ENCODE data around the gene SORL1. TPM values are rescaled to one million over a fixed set of nuclear protein-coding genes. Genes with fewer than 3 reads are reported as not detected.

Gene SORL1
- total RNA-seq, 4 donors from 2014 or later, result 7.3 to 18.8 (median 12.3) TPM

- no peak overlapping the region for H3K27ac ChIP-seq
- H3K4me3 ChIP-seq, result no peak overlapping the region
- DNase-seq (ENCODE audit: low spot score in 2 of 2), result no peak
- 79 to 83% methylated on average over 8 of the region's 8 CpGs for WGBS, 2 donors
- H3K27me3 ChIP-seq, result no peaks in the 10 kb centered on the region
- TF ChIP-seq, protein P1, sequence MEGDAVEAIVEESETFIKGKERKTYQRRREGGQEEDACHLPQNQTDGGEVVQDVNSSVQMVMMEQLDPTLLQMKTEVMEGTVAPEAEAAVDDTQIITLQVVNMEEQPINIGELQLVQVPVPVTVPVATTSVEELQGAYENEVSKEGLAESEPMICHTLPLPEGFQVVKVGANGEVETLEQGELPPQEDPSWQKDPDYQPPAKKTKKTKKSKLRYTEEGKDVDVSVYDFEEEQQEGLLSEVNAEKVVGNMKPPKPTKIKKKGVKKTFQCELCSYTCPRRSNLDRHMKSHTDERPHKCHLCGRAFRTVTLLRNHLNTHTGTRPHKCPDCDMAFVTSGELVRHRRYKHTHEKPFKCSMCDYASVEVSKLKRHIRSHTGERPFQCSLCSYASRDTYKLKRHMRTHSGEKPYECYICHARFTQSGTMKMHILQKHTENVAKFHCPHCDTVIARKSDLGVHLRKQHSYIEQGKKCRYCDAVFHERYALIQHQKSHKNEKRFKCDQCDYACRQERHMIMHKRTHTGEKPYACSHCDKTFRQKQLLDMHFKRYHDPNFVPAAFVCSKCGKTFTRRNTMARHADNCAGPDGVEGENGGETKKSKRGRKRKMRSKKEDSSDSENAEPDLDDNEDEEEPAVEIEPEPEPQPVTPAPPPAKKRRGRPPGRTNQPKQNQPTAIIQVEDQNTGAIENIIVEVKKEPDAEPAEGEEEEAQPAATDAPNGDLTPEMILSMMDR (IDR thresholded peaks at IDR 0.05), result no peak
- TF ChIP-seq EP300 (IDR thresholded peaks at IDR 0.05) (no peak), POLR2A (IDR thresholded peaks at IDR 0.05) (no peak)
- no peaks in the 10 kb centered on the region for H3K4me1 ChIP-seq
- H3K36me3 ChIP-seq, result no peaks in the 10 kb centered on the region
- no peaks in the 10 kb centered on the region for H3K9me3 ChIP-seq
Observed at GRCh38 chr11:121557348-121557747, 105.2 kb downstream of the SORL1 start.

DNA sequence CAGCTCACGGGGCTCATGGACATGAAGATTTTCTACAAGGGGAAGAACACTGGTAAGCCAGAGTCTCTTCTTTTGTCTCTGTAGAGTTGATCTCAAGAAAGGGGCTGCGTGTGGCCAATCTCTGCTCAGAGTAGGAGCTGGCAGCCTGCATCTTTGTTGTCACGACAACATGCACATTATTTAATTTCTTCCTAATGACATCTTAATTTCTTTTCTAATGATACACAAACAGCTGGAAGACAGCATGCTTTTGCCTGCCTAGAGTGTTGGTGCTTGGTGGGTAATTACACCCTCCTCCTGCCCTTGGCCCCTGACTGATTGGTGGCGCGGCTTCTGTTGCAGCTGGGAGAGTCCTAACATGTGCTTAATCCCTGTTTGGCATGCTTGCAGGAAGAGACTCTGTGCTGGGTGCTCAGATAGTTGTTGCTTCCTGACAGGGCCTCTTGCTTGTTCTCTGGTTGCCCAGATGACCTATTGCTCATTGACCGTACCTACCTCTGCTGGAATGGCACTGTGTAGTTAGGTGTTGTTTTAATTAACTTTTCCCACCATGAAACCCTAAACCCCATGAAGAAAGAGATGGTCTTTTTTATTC is 107.6 kb downstream of the SORL1 start:
- 88 to 92% methylated on average over 6 of the region's 6 CpGs for WGBS, 2 donors
- no peaks in the 10 kb centered on the region for H3K36me3 ChIP-seq
- no peaks in the 10 kb centered on the region for H3K4me1 ChIP-seq
- no peak overlapping the region for H3K27ac ChIP-seq
- H3K27me3 ChIP-seq, result no peaks in the 10 kb centered on the region
- TF ChIP-seq POLR2A (IDR thresholded peaks at IDR 0.05) (no peak), EP300 (IDR thresholded peaks at IDR 0.05) (no peak)
- TF ChIP-seq, protein P1 (IDR thresholded peaks at IDR 0.05), result no peak
- DNase-seq (ENCODE audit: low spot score in 2 of 2), result no peak
- no peak overlapping the region for H3K4me3 ChIP-seq
- no peaks in the 10 kb centered on the region for H3K9me3 ChIP-seq

- TF ChIP-seq, protein P1 (IDR thresholded peaks at IDR 0.05), result no peak
- TF ChIP-seq POLR2A (IDR thresholded peaks at IDR 0.05), result no peak
- no peak for TF ChIP-seq EP300 (IDR thresholded peaks at IDR 0.05)
- DNase-seq (ENCODE audit: low spot score in 2 of 2), result no peak
- Histone ChIP-seq H3K4me3 (no peak overlapping the region), H3K36me3 (no peaks in the 10 kb centered on the region), H3K27me3 (no peaks in the 10 kb centered on the region), H3K4me1 (no peaks in the 10 kb centered on the region), H3K27ac (no peak overlapping the region), H3K9me3 (no peaks in the 10 kb centered on the region)
Observed at GRCh38 chr11:121560236-121560635, 108.1 kb downstream of the SORL1 start.

GRCh38 chr11:121561240-121561639 is 109.1 kb downstream of the SORL1 start:
- no peak overlapping the region for H3K27ac ChIP-seq
- 86 to 93% methylated on average over 5 of the region's 5 CpGs for WGBS, 2 donors
- H3K4me3 ChIP-seq, result no peak overlapping the region
- no peaks in the 10 kb centered on the region for H3K4me1 ChIP-seq
- no peaks in the 10 kb centered on the region for H3K27me3 ChIP-seq
- H3K36me3 ChIP-seq, result no peaks in the 10 kb centered on the region
- no peak for DNase-seq (ENCODE audit: low spot score in 2 of 2)
- H3K9me3 ChIP-seq, result no peaks in the 10 kb centered on the region
- TF ChIP-seq EP300 (IDR thresholded peaks at IDR 0.05), result no peak
- TF ChIP-seq, protein P1 (IDR thresholded peaks at IDR 0.05), result no peak
- TF ChIP-seq POLR2A (IDR thresholded peaks at IDR 0.05), result no peak

DNA sequence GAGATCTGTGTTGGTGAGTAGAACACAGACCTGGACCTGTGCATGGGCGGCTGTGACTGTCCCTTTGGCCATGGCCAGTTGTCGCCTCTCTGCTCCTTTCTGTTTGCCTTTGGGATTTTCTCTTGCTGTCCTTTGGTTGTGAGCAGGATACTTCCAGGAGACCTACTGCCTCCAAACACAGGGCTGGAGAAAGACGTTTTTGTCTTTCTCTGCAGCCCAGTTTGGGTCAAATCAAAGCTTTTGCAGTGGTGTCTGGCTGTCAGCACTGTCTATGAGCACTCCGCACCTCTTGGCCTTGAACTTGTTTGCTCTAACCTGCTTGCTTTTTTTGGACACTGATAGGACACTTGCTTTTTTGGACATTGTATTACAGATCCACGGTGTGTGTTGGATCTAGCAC is 109.6 kb downstream of the SORL1 start:
- Histone ChIP-seq H3K4me3 (no peak overlapping the region), H3K27ac (no peak overlapping the region), H3K4me1 (no peaks in the 10 kb centered on the region), H3K27me3 (no peaks in the 10 kb centered on the region), H3K9me3 (no peaks in the 10 kb centered on the region), H3K36me3 (no peaks in the 10 kb centered on the region)
- WGBS, 2 donors, result 68 to 78% methylated on average over 5 of the region's 5 CpGs
- TF ChIP-seq EP300 (IDR thresholded peaks at IDR 0.05), result no peak
- TF ChIP-seq POLR2A (IDR thresholded peaks at IDR 0.05), result no peak
- TF ChIP-seq, protein P1 (IDR thresholded peaks at IDR 0.05), result no peak
- no peak for DNase-seq (ENCODE audit: low spot score in 2 of 2)
